Ishikawa (cell line): ENCODE results near the gene NAT8L.

Experiments used
- CEBPB ChIP-seq: IDR thresholded peaks from 2 replicates; pipeline ENCODE4 v1.6.1; 2012
- CREB1 ChIP-seq: IDR thresholded peaks from 2 replicates; pipeline ENCODE4 v1.6.1; 2012; ENCODE audit warnings: low read depth
- EGR1 ChIP-seq: IDR thresholded peaks from 2 replicates; pipeline ENCODE4 v1.6.1; 2012
- EP300 ChIP-seq: IDR thresholded peaks from 2 replicates; pipeline ENCODE4 v1.6.1; 2012; ENCODE audit warnings: borderline replicate concordance
- FOXM1 ChIP-seq: IDR thresholded peaks from 2 replicates; pipeline ENCODE4 v1.6.1; 2012; ENCODE audit warnings: low read depth, borderline replicate concordance
- MAX ChIP-seq: IDR thresholded peaks from 2 replicates; pipeline ENCODE4 v1.6.1; 2012
- NFIC ChIP-seq: IDR thresholded peaks from 2 replicates; pipeline ENCODE4 v1.6.1; 2012
- RAD21 ChIP-seq: IDR thresholded peaks from 2 replicates; pipeline ENCODE4 v1.6.1; 2012; ENCODE audit warnings: low read depth
- REST ChIP-seq: IDR thresholded peaks from 2 replicates; pipeline ENCODE4 v1.6.1; 2012; ENCODE audit warnings: low read depth, mild to moderate bottlenecking
- TAF1 ChIP-seq: IDR thresholded peaks from 2 replicates; pipeline ENCODE4 v1.6.1; 2012; ENCODE audit warnings: low read depth, mild to moderate bottlenecking
- TCF12 ChIP-seq: IDR thresholded peaks from 2 replicates; pipeline ENCODE4 v1.6.1; 2012; ENCODE audit warnings: low read depth
- TEAD4 ChIP-seq: IDR thresholded peaks from 2 replicates; pipeline ENCODE4 v1.6.1; 2012
- USF1 ChIP-seq: IDR thresholded peaks from 2 replicates; pipeline ENCODE4 v1.6.1; 2012
- YY1 ChIP-seq: IDR thresholded peaks from 2 replicates; pipeline ENCODE4 v1.6.1; 2012; ENCODE audit warnings: low read depth
- ZBTB7A ChIP-seq: IDR thresholded peaks from 2 replicates; pipeline ENCODE4 v1.6.1; 2012; ENCODE audit warnings: low read depth

NAT8L gene

DNA sequence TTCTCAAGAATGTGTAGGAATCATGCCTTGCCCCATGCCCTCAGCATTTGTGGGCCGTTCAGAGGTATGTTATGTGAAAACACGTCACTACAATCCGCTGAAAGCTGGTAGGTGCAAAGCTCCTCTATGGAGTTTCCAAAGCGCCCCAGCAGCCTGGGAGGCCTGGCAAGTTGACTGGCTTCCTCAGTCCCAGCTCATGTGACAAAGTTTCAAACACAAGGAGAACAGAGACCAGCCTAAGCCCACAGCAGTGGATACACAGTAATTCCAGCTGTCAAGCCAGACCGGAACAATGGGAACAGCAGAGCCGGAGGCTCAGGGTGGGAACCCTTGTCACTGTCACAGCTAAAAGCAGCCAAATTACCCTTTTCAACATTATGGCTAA lies 33.5 kb downstream of the NAT8L start:
- TF ChIP-seq FOXM1 (no peak), ZBTB7A (no peak), USF1 (no peak), RAD21 (no peak)

GRCh38 chr4:2093265-2093664 lies 34.1 kb downstream of the NAT8L start:
- TF ChIP-seq ZBTB7A (no peak), YY1 (no peak), EP300 (no peak), EGR1 (no peak), FOXM1 (no peak), TAF1 (no peak), MAX (no peak), NFIC (no peak), CEBPB (no peak), TEAD4 (no peak), CREB1 (no peak), TCF12 (no peak)

- TF ChIP-seq EP300, result no peak
- no peak for TF ChIP-seq CEBPB
- no peak for TF ChIP-seq MAX
- TF ChIP-seq ZBTB7A, result no peak
- TF ChIP-seq TAF1, result no peak
- no peak for TF ChIP-seq YY1
- TF ChIP-seq TCF12, result no peak
- no peak for TF ChIP-seq REST
- no peak for TF ChIP-seq RAD21
- no peak for TF ChIP-seq EGR1
- no peak for TF ChIP-seq NFIC
- TF ChIP-seq USF1, result no peak
- no peak for TF ChIP-seq CREB1
- no peak for TF ChIP-seq TEAD4
- no peak for TF ChIP-seq FOXM1
Measured at GRCh38 chr4:2094545-2094944, 35.4 kb downstream of the NAT8L start.

GRCh38 chr4:2095236-2096072 lies 36.3 kb downstream of the NAT8L start:
- TF ChIP-seq USF1 (no peak), MAX (no peak), TEAD4 (no peak), FOXM1 (no peak), REST (no peak), YY1 (no peak), NFIC (no peak), TAF1 (no peak), EGR1 (no peak)

DNA sequence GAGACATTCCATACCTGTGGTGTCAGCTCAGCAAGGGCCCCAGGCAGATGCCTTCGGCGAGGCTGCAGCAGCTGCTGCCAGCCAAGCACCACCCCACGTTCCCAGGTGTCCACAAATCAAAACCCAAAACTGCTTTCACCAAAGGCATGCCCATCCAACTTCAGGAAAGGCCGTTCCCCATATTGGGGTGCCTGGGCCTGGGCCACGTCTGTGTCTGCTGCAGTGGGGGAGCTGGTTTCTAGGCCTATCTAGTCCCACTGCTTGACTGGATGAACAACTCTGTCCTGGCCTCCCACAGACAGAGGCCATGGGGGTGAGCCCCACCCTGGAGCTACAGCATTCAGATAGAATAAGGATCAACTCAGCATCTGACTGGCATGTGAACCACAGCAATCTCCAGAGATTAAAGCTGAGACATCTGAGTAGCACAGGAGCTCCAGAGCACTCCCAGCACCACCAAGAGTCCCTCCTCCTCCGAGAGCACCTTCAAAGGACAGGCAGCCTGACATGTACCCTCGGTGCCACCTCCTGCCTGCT lies 37.0 kb downstream of the NAT8L start:
- TF ChIP-seq MAX (0 out of 2 replicates have a peak, but pooled peaks have one; percentile 44), TCF12 (no peak), TEAD4 (peak; percentile 36; the same call in 1 of the 2 replicates), REST (no peak)
